H1 (cell line): Measurements from ENCODE around the gene MYO5A. TPM values are rescaled to one million over a fixed set of nuclear protein-coding genes. Genes with fewer than 3 reads are reported as not detected.

ENCODE experiments used
- CTCF ChIA-PET: fragments of 300-600 bp; sonication (Branson Sonifier 250); formaldehyde crosslinking; loops from one replicate; lab custom pipeline; 2021; ENCODE audit not compliant: partially characterized antibody; lab: Charles Lee
- POLR2A ChIA-PET: fragments of 300-600 bp; sonication (Branson Sonifier 250); formaldehyde crosslinking; loops from one replicate; lab custom pipeline; 2021; ENCODE audit warnings: inconsistent platforms; ENCODE audit not compliant: partially characterized antibody; lab: Charles Lee
- DNase-seq, 2 experiments: peaks; one replicate each; pipeline versions ENCODE4 v3.0.0 to v3.0.0-alpha.2; 2010 to 2022; ENCODE audit warnings: low spot score in 2 of 2, low read depth in 1 of 2, mixed read lengths in 1 of 2
- FAIRE-seq: peaks from 2 replicates; lab custom pipeline; 2011; peaks lifted over from hg19 to GRCh38; lab: Jason Lieb, UNC
- H2AFZ ChIP-seq: 2 replicates; pipeline ENCODE4 v1.8.1; 2012; ENCODE audit warnings: low read length, inconsistent platforms
- H2AK5ac ChIP-seq: 2 replicates; pipeline ENCODE4 v1.6.1; 2013; ENCODE audit warnings: low read depth, low read length
- H2BK120ac ChIP-seq: replicated peaks from 2 replicates; pipeline ENCODE3; 2013; ENCODE audit warnings: low read depth, low read length, inconsistent platforms
- H2BK12ac ChIP-seq: 2 replicates; pipeline ENCODE4 v1.6.1; 2013; ENCODE audit warnings: low read depth, low read length
- H2BK15ac ChIP-seq: 2 replicates; pipeline ENCODE4 v1.6.1; 2013; ENCODE audit warnings: low read length
- H2BK20ac ChIP-seq: 2 replicates; pipeline ENCODE4 v1.6.1; 2013; ENCODE audit warnings: low read length
- H2BK5ac ChIP-seq: 2 replicates; pipeline ENCODE4 v1.6.1; 2013; ENCODE audit warnings: low read depth, low read length
- H3K14ac ChIP-seq: 2 replicates; pipeline ENCODE4 v1.6.1; 2013; ENCODE audit warnings: inconsistent platforms; ENCODE audit not compliant: insufficient read length
- H3K18ac ChIP-seq: 2 replicates; pipeline ENCODE4 v1.6.1; 2013; ENCODE audit warnings: low read length; ENCODE audit errors: extremely low read depth
- H3K23ac ChIP-seq: 2 replicates; pipeline ENCODE4 v1.6.1; 2013; ENCODE audit warnings: inconsistent platforms; ENCODE audit not compliant: insufficient read length
- H3K23me2 ChIP-seq: 2 replicates; pipeline ENCODE4 v1.6.1; 2013; ENCODE audit warnings: low read depth, low read length
- H3K27ac ChIP-seq: 2 replicates; pipeline ENCODE4 v1.6.1; 2011; ENCODE audit warnings: low read depth, low read length, inconsistent platforms
- H3K27me3 ChIP-seq, 4 experiments: replicated peaks in 1 of 4; 1 replicate in 1 of 4; 2 replicates in 3 of 4; pipeline versions ENCODE4 v1.6.1 to v1.8.1; 2011 to 2013; ENCODE audit warnings: low read length in 3 of 4, mild to moderate bottlenecking in 3 of 4, inconsistent platforms in 2 of 4, mixed read lengths in 2 of 4, moderate library complexity in 1 of 4; ENCODE audit not compliant: control insufficient read depth in 3 of 4, insufficient read depth in 3 of 4; ENCODE audit errors: extremely low read depth in 1 of 4
- H3K36me3 ChIP-seq, 4 experiments: 2 replicates each; pipeline versions ENCODE4 v1.6.1 to v1.8.1; 2011 to 2013; ENCODE audit warnings: mild to moderate bottlenecking in 4 of 4, low read length in 3 of 4, moderate library complexity in 2 of 4, control low read depth in 1 of 4, inconsistent platforms in 1 of 4; ENCODE audit not compliant: insufficient read depth in 4 of 4, control insufficient read depth in 2 of 4
- H3K4ac ChIP-seq: replicated peaks from 2 replicates; pipeline ENCODE3; 2013; ENCODE audit warnings: low read length, low read depth, mixed read lengths, inconsistent platforms; ENCODE audit not compliant: insufficient read length
- H3K4me1 ChIP-seq, 4 experiments: replicated peaks in 1 of 4; 1 replicate in 1 of 4; 2 replicates in 3 of 4; pipeline versions ENCODE4 v1.6.1 to v1.8.1; 2011 to 2013; ENCODE audit warnings: low read length in 3 of 4, inconsistent platforms in 2 of 4, mixed read lengths in 1 of 4; ENCODE audit not compliant: insufficient read depth in 4 of 4, control insufficient read depth in 3 of 4
- H3K4me2 ChIP-seq, 2 experiments: 2 replicates each; pipeline versions ENCODE4 v1.6.1 to v1.8.1; 2011 to 2013; ENCODE audit warnings: low read depth in 2 of 2, low read length in 2 of 2, control low read depth in 1 of 2, inconsistent platforms in 1 of 2, mild to moderate bottlenecking in 1 of 2; ENCODE audit not compliant: insufficient read depth in 1 of 2
- H3K4me3 ChIP-seq, 4 experiments: fragments of 200-600, 300-600 bp in 1 of 4; sonication (generic), shearing (Covaris generic), sonication (Bioruptor Twin) in 1 of 4; 2 replicates each; pipeline versions ENCODE4 v1.5.1 to v1.8.1; 2011 to 2016; ENCODE audit warnings: low read length in 4 of 4, low read depth in 3 of 4, control low read depth in 2 of 4, inconsistent platforms in 2 of 4, mild to moderate bottlenecking in 2 of 4, mixed read lengths in 1 of 4, moderate library complexity in 1 of 4; ENCODE audit not compliant: insufficient read depth in 2 of 4; ENCODE audit errors: extremely low read depth in 1 of 4
- H3K56ac ChIP-seq: replicated peaks from 2 replicates; pipeline ENCODE3; 2013; ENCODE audit warnings: low read depth, mild to moderate bottlenecking, mixed read lengths, low read length, inconsistent platforms; ENCODE audit not compliant: insufficient read length
- H3K79me1 ChIP-seq: 2 replicates; pipeline ENCODE4 v1.6.1; 2013; ENCODE audit warnings: low read depth, low read length, control low read depth
- H3K79me2 ChIP-seq, 2 experiments: 2 replicates each; pipeline versions ENCODE4 v1.6.1 to v1.8.1; 2012 to 2013; ENCODE audit warnings: low read length in 2 of 2, mild to moderate bottlenecking in 2 of 2, inconsistent platforms in 1 of 2; ENCODE audit not compliant: insufficient read depth in 2 of 2, control insufficient read depth in 1 of 2
- H3K9ac ChIP-seq, 4 experiments: replicated peaks in 1 of 4; 1 replicate in 1 of 4; 2 replicates in 3 of 4; pipeline versions ENCODE4 v1.6.1 to v1.8.1; 2011 to 2013; ENCODE audit warnings: low read depth in 3 of 4, low read length in 3 of 4, control low read depth in 2 of 4, mild to moderate bottlenecking in 2 of 4, moderate library complexity in 2 of 4, inconsistent platforms in 1 of 4; ENCODE audit errors: extremely low read depth in 1 of 4
- H3K9me3 ChIP-seq, 2 experiments: 2 replicates each; pipeline versions ENCODE4 v1.6.1 to v1.8.1; 2012 to 2013; ENCODE audit warnings: mild to moderate bottlenecking in 2 of 2, moderate library complexity in 2 of 2, control low read depth in 1 of 2, inconsistent platforms in 1 of 2, low read depth in 1 of 2, low read length in 1 of 2, mixed read lengths in 1 of 2; ENCODE audit not compliant: insufficient read depth in 2 of 2
- H4K20me1 ChIP-seq, 2 experiments: replicated peaks in 1 of 2; 2 replicates each; pipeline versions ENCODE3 to v1.8.1; 2011 to 2013; ENCODE audit warnings: inconsistent platforms in 2 of 2, low read length in 2 of 2, mild to moderate bottlenecking in 1 of 2; ENCODE audit not compliant: insufficient read depth in 2 of 2, control insufficient read depth in 1 of 2
- H4K5ac ChIP-seq: 2 replicates; pipeline ENCODE4 v1.6.1; 2013; ENCODE audit warnings: low read length, low read depth, mixed read lengths, inconsistent platforms; ENCODE audit not compliant: insufficient read length
- H4K8ac ChIP-seq: 2 replicates; pipeline ENCODE4 v1.8.0; 2013; ENCODE audit warnings: mild to moderate bottlenecking, moderate library complexity, low read length, inconsistent platforms; ENCODE audit not compliant: insufficient read depth; ENCODE audit errors: extremely low read depth
- H4K91ac ChIP-seq: replicated peaks from 2 replicates; pipeline ENCODE3; 2013; ENCODE audit warnings: low read length, mixed read lengths, inconsistent platforms; ENCODE audit not compliant: insufficient read length
- ATF3 ChIP-seq: IDR thresholded peaks from 2 replicates; pipeline ENCODE4 v1.6.1; 2011; ENCODE audit warnings: low read depth, mild to moderate bottlenecking, low read length; ENCODE audit not compliant: insufficient read depth
- BRCA1 ChIP-seq: IDR thresholded peaks from 2 replicates; pipeline ENCODE4 v1.6.1; 2012; ENCODE audit warnings: low read depth, low read length, improper control_type of control experiment
- CHD1 ChIP-seq: IDR thresholded peaks from 2 replicates; pipeline ENCODE4 v1.6.1; 2012; ENCODE audit warnings: low read depth, low read length, improper control_type of control experiment
- CTBP2 ChIP-seq: IDR thresholded peaks from 2 replicates; pipeline ENCODE4 v1.7.0; 2011; ENCODE audit warnings: borderline replicate concordance, mild to moderate bottlenecking, moderate library complexity, mixed read lengths, low read length; ENCODE audit not compliant: insufficient read depth, insufficient read length
- FOSL1 ChIP-seq: IDR thresholded peaks from 2 replicates; pipeline ENCODE4 v1.6.1; 2011; ENCODE audit warnings: mild to moderate bottlenecking, low read depth, low read length, moderate library complexity; ENCODE audit not compliant: insufficient read depth
- KDM5A ChIP-seq: fragments of 200-600 bp; IDR thresholded peaks from 2 replicates; pipeline ENCODE4 v1.7.1; 2012; ENCODE audit warnings: mild to moderate bottlenecking, low read length, inconsistent platforms, mixed read lengths
- MAX ChIP-seq: IDR thresholded peaks from 2 replicates; pipeline ENCODE4 v1.6.1; 2012; ENCODE audit warnings: inconsistent platforms
- NRF1 ChIP-seq: IDR thresholded peaks from 2 replicates; pipeline ENCODE4 v1.6.1; 2011; ENCODE audit warnings: mild to moderate bottlenecking, low read depth, low read length, improper control_type of control experiment
- POLR2AphosphoS5 ChIP-seq: IDR thresholded peaks from 2 replicates; pipeline ENCODE4 v1.6.1; 2011; ENCODE audit warnings: low read depth, low read length
- RNF2 ChIP-seq: fragments of 200-900, 300-1000 bp; sonication (generic); IDR thresholded peaks from 2 replicates; pipeline ENCODE4 v1.7.1; 2016; ENCODE audit warnings: borderline replicate concordance, low read depth, mild to moderate bottlenecking, antibody characterized with exemption, low read length; ENCODE audit not compliant: poor library complexity, severe bottlenecking; ENCODE audit errors: missing control alignments
- SIX5 ChIP-seq: IDR thresholded peaks from 2 replicates; pipeline ENCODE4 v1.6.1; 2011; ENCODE audit warnings: mild to moderate bottlenecking, low read depth, low read length
- SP1 ChIP-seq: IDR thresholded peaks from 2 replicates; pipeline ENCODE4 v1.6.1; 2011; ENCODE audit warnings: low read depth, low read length
- TAF1 ChIP-seq: IDR thresholded peaks from 2 replicates; pipeline ENCODE4 v1.6.1; 2011; ENCODE audit warnings: mild to moderate bottlenecking, low read depth, low read length
- TEAD4 ChIP-seq: IDR thresholded peaks from 2 replicates; pipeline ENCODE4 v1.6.1; 2012; ENCODE audit warnings: low read depth, low read length, inconsistent platforms, mixed read lengths
- WGBS, 2 experiments: shearing (Covaris generic) in 1 of 2; methylation state at CpG; one replicate each; pipeline versions ENCODE4 v1.1.6 to v1.1.7; 2013 to 2015; ENCODE audit warnings: low lambda C conversion rate in 2 of 2, mixed read lengths in 2 of 2, inconsistent platforms in 1 of 2, low coverage in 1 of 2, missing lambda C conversion rate in 1 of 2; ENCODE audit not compliant: insufficient replicate concordance in 2 of 2, insufficient coverage in 1 of 2, insufficient read length in 1 of 2; ENCODE audit errors: extremely low coverage in 1 of 2, missing lambda C conversion rate in 1 of 2; 5-methylcytosine and 5-hydroxymethylcytosine counted together
- polyA plus RNA-seq, 7 experiments: library from polyadenylated mRNA; depleted of rRNA in 3 of 7; stranded (reverse) in 5 of 7; unstranded in 2 of 7; fragments of >200 nt in 5 of 7; fragments of 200-250 nt in 2 of 7; gene quantifications; 1 replicate in 5 of 7; 2 replicates in 1 of 7; 4 replicates in 1 of 7; pipeline versions ENCODE4 v1.2.1 to v1.2.3, GENCODE V29; 2011 to 2013; ENCODE audit warnings: missing spikeins in 2 of 7, mixed read lengths in 2 of 7
- total RNA-seq: library from RNA; stranded (reverse); fragmentation: NEBNext Ultra II Directional; extraction: Animal tissue kit (Norgen Biotek cat#: 25700); gene quantifications from 2 replicates; pipeline ENCODE4 v1.2.1, GENCODE V29; 2021

The MYO5A gene
- total and polyA plus RNA-seq, 2 of the 8 experiments (the other 6 are each of a cell fraction or from before 2014, with no cell fraction given), result 11.4 to 24.7 TPM

GRCh38 chr15:52537459-52537858, 8.8 kb upstream of the MYO5A start:
- Histone ChIP-seq H3K27ac (no peak overlapping the region), H3K14ac (no peak overlapping the region), H4K5ac (no peak overlapping the region), H3K9ac (no peak overlapping the region), H3K4me3 (no peak overlapping the region), H4K20me1 (no peaks in the 10 kb centered on the region), H3K27me3 (no peaks in the 10 kb centered on the region), H2BK15ac (no peak overlapping the region), H3K79me2 (no peaks in the 10 kb centered on the region), H4K91ac (no peak overlapping the region), H4K8ac (no peak overlapping the region), H2AK5ac (no peak overlapping the region), H3K9me3 (peaks cover 8 to 14% of the 10 kb centered on the region in 2 experiments; a peak in 3 of 4 replicates), H3K4me2 (no peak overlapping the region), H3K36me3 (no peaks in the 10 kb centered on the region), H2BK20ac (no peak overlapping the region), H3K79me1 (no peaks in the 10 kb centered on the region), H2BK5ac (no peak overlapping the region), H3K23ac (no peak overlapping the region), H3K18ac (no peak overlapping the region), H2BK120ac (no peak overlapping the region), H2AFZ (no peak overlapping the region), H3K4me1 (no peaks in the 10 kb centered on the region), H3K4ac (no peak overlapping the region), H3K23me2 (no peaks in the 10 kb centered on the region; the same call in 1 of the 2 replicates), H3K56ac (no peak overlapping the region), H2BK12ac (no peak overlapping the region)
- WGBS, 2 experiments, result 92% methylated on average over 8 of the region's 8 CpGs; no CpG with 5 or more reads in 1 of the 2 experiments
- DNase-seq, result no peak
- ChIA-PET POLR2A (interaction anchor here (1.6 kb wide), 1 partner anchor 8 kb away, joined by 4 read pairs; no protein-coding TSS in a partner anchor), CTCF (interaction anchor here (0.6 kb wide), 1 partner anchor 196 kb away, joined by 3 read pairs; no protein-coding TSS in a partner anchor)
- FAIRE-seq, result no peak
- TF ChIP-seq RNF2 (no peak), TEAD4 (no peak), SP1 (no peak), BRCA1 (no peak), CTBP2 (no peak), FOSL1 (no peak), ATF3 (no peak), POLR2AphosphoS5 (no peak), CHD1 (no peak), MAX (no peak), NRF1 (no peak), SIX5 (no peak), TAF1 (no peak), KDM5A (no peak)
